ENCODE measurements around the gene IDE. TPM values are rescaled to one million over a fixed set of nuclear protein-coding genes. Genes with fewer than 3 reads are reported as not detected.
A peak's percentile ranks its signal among the peaks of the same experiment; 100 is the strongest.

Gene IDE
- total and polyA plus RNA-seq, 2 of the 13 experiments (the other 11 are each of a cell fraction or from before 2014, with no cell fraction given): 16.1 to 52.1 TPM

DNA sequence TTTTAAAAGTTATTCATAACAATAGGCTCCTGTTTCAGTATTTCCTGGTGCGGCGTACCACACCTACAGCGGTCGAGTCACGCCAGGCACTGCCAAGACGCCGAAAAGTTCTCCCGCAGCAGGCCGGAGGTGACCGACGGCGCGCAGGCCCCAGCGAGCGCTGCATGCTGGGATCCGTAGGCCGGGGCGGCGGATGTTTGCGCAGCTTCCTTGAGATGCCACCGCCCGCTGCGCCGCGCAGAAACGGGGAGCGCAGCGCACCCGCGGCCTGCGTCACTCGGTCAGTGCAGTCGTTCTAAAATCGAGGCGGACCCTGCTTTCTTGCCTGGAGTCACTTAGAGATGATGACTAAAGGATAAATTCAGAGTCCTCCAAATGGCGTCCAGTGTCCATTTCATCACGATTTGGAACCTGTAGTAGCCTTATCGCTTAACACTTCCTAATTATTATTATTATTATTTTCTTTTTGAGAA lies 17.7 kb upstream of the IDE start (continued):
- TF ChIP-seq, protein P1, sequence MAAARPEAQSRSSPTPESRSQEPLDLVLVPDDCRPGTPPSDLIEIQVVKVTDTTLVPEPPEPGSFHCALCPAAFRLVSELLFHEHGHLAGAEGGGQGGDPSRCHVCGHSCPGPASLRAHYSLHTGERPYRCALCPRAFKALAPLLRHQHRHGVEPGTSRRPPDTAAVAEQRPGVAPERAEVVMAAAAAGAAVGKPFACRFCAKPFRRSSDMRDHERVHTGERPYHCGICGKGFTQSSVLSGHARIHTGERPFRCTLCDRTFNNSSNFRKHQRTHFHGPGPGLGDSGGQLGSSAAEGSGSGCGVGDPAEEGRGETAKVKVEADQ (CRISPR knock-in tag; IDR thresholded peaks at IDR 0.05; ENCODE audit: borderline replicate concordance): no peak; the same call in 1 of the 2 replicates
- TF ChIP-seq ZNF446 (CRISPR knock-in tag; IDR thresholded peaks at IDR 0.05) (no peak), FOXJ3 (CRISPR knock-in tag; IDR thresholded peaks at IDR 0.05; ENCODE audit: borderline replicate concordance) (peak; percentile 39; the same call in 1 of the 2 replicates), SIN3B (IDR thresholded peaks at IDR 0.05; ENCODE audit: low read length) (no peak), KDM5A (IDR thresholded peaks at IDR 0.05; ENCODE audit: borderline replicate concordance, low read length) (no peak), ZNF143 (CRISPR knock-in tag; IDR thresholded peaks at IDR 0.05) (peak; percentile 94), ZNF556 (CRISPR knock-in tag; IDR thresholded peaks at IDR 0.05; ENCODE audit: borderline replicate concordance) (peak; percentile 78; the same call in 1 of the 2 replicates), MTA3 (CRISPR knock-in tag; IDR thresholded peaks at IDR 0.05) (no peak), GABPB1 (CRISPR knock-in tag; IDR thresholded peaks at IDR 0.05) (peak; percentile 95), HOXD1 (CRISPR knock-in tag; IDR thresholded peaks at IDR 0.05) (peak; percentile 67), FOXA1 (IDR thresholded peaks at IDR 0.05) (no peak), FOXA1 (CRISPR knock-in tag; IDR thresholded peaks at IDR 0.05) (peak; percentile 82), ZNF598 (CRISPR knock-in tag; IDR thresholded peaks at IDR 0.05; ENCODE audit: borderline replicate concordance) (no peak), AGO2 (optimal IDR thresholded peaks at IDR 0.05; ENCODE audit: low read depth, low read length) (no peak), ZNF788 (CRISPR knock-in tag; IDR thresholded peaks at IDR 0.05; ENCODE audit: borderline replicate concordance) (peak; percentile 83; the same call in 1 of the 2 replicates), MXI1 (IDR thresholded peaks at IDR 0.05; ENCODE audit: borderline replicate concordance, low read depth, low read length) (peak; percentile 64; the same call in 1 of the 3 replicates), ZNF180 (CRISPR knock-in tag; IDR thresholded peaks at IDR 0.05; ENCODE audit: borderline replicate concordance, low read depth) (no peak), MED13 (CRISPR knock-in tag; IDR thresholded peaks at IDR 0.05) (no peak)
- TF ChIP-seq, protein P2, sequence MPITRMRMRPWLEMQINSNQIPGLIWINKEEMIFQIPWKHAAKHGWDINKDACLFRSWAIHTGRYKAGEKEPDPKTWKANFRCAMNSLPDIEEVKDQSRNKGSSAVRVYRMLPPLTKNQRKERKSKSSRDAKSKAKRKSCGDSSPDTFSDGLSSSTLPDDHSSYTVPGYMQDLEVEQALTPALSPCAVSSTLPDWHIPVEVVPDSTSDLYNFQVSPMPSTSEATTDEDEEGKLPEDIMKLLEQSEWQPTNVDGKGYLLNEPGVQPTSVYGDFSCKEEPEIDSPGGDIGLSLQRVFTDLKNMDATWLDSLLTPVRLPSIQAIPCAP (CRISPR knock-in tag; IDR thresholded peaks at IDR 0.05; ENCODE audit: low read depth): no peak
- TF ChIP-seq, protein P3, sequence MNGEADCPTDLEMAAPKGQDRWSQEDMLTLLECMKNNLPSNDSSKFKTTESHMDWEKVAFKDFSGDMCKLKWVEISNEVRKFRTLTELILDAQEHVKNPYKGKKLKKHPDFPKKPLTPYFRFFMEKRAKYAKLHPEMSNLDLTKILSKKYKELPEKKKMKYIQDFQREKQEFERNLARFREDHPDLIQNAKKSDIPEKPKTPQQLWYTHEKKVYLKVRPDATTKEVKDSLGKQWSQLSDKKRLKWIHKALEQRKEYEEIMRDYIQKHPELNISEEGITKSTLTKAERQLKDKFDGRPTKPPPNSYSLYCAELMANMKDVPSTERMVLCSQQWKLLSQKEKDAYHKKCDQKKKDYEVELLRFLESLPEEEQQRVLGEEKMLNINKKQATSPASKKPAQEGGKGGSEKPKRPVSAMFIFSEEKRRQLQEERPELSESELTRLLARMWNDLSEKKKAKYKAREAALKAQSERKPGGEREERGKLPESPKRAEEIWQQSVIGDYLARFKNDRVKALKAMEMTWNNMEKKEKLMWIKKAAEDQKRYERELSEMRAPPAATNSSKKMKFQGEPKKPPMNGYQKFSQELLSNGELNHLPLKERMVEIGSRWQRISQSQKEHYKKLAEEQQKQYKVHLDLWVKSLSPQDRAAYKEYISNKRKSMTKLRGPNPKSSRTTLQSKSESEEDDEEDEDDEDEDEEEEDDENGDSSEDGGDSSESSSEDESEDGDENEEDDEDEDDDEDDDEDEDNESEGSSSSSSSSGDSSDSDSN (CRISPR knock-in tag; IDR thresholded peaks at IDR 0.05): peak; percentile 89
- TF ChIP-seq, protein P4, sequence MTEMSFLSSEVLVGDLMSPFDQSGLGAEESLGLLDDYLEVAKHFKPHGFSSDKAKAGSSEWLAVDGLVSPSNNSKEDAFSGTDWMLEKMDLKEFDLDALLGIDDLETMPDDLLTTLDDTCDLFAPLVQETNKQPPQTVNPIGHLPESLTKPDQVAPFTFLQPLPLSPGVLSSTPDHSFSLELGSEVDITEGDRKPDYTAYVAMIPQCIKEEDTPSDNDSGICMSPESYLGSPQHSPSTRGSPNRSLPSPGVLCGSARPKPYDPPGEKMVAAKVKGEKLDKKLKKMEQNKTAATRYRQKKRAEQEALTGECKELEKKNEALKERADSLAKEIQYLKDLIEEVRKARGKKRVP (CRISPR knock-in tag; IDR thresholded peaks at IDR 0.05): 0 out of 4 replicates have a peak, but pooled peaks of 1 of the 2 experiments have one; percentile 40
- TF ChIP-seq, protein P5, sequence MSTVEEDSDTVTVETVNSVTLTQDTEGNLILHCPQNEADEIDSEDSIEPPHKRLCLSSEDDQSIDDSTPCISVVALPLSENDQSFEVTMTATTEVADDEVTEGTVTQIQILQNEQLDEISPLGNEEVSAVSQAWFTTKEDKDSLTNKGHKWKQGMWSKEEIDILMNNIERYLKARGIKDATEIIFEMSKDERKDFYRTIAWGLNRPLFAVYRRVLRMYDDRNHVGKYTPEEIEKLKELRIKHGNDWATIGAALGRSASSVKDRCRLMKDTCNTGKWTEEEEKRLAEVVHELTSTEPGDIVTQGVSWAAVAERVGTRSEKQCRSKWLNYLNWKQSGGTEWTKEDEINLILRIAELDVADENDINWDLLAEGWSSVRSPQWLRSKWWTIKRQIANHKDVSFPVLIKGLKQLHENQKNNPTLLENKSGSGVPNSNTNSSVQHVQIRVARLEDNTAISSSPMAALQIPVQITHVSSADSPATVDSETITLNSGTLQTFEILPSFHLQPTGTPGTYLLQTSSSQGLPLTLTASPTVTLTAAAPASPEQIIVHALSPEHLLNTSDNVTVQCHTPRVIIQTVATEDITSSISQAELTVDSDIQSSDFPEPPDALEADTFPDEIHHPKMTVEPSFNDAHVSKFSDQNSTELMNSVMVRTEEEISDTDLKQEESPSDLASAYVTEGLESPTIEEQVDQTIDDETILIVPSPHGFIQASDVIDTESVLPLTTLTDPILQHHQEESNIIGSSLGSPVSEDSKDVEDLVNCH (CRISPR knock-in tag; IDR thresholded peaks at IDR 0.05): no peak

All from HepG2 (cell line).